Mucosa of descending colon (tissue), 3 donors: ENCODE results near the gene ACTR8. TPM values are rescaled to one million over a fixed set of nuclear protein-coding genes. Genes with fewer than 3 reads are reported as not detected.
A peak's percentile ranks its signal among the peaks of the same experiment; 100 is the strongest.

Experiments used
- ATAC-seq: fragments of 200-7000 bp; cut with Tn5 transposase; one replicate; pipeline ENCODE4 v1.9.1; 2020; ENCODE audit warnings: mild to moderate bottlenecking, moderate library complexity
- DNase-seq, 3 donors: peaks; one replicate each; pipeline ENCODE4 v3.0.0-alpha.2; 2020
- H3K36me3 ChIP-seq: fragments of 200-600 bp; one replicate; pipeline ENCODE4 v1.8.0; 2021; ENCODE audit warnings: low read depth, mild to moderate bottlenecking
- H3K4me1 ChIP-seq: fragments of 200-600 bp; one replicate; pipeline ENCODE4 v1.8.0; 2021; ENCODE audit warnings: low read depth, mild to moderate bottlenecking
- H3K4me3 ChIP-seq: fragments of 200-600 bp; one replicate; pipeline ENCODE4 v1.8.0; 2021; ENCODE audit warnings: mild to moderate bottlenecking
- H3K9me3 ChIP-seq: fragments of 200-600 bp; one replicate; pipeline ENCODE4 v1.8.0; 2021; ENCODE audit warnings: mild to moderate bottlenecking
- intact Hi-C, 2 donors: fragments of 100-400 bp; cut with DNase I in 1 of 2; cut with micrococcal nuclease in 1 of 2; formaldehyde crosslinking; loops; one replicate each; pipeline versions ENCODE4 v1.11.0 to v1.11.1; 2022; cut with DNase I, micrococcal nuclease
- total RNA-seq, 3 donors: library from RNA; stranded (reverse); fragmentation: NEBNext Ultra II Directional in 2 of 3; extraction: Animal tissue kit (Norgen Biotek cat#: 25700) in 2 of 3; gene quantifications; one replicate each; pipeline versions ENCODE4 v1.2.1 to v1.2.4, GENCODE V29; 2021 to 2023
- TF ChIP-seq, protein P1 (sequence below): fragments of 200-600 bp; IDR thresholded peaks from one replicate; pipeline ENCODE4 v1.8.0; 2022; ENCODE audit warnings: antibody characterized with exemption, mild to moderate bottlenecking
- donor health status: DM: no; HTN: no; CAD: no; lungs with moderate emphysema.
- donor health status: DM: no; HTN: no; CAD: no.
- donor health status: DM: no; HTN: yes; CAD: no.

The ACTR8 gene
- total RNA-seq, 3 donors from 2014 or later: 29.1 to 36.0 (median 34.1) TPM

DNA sequence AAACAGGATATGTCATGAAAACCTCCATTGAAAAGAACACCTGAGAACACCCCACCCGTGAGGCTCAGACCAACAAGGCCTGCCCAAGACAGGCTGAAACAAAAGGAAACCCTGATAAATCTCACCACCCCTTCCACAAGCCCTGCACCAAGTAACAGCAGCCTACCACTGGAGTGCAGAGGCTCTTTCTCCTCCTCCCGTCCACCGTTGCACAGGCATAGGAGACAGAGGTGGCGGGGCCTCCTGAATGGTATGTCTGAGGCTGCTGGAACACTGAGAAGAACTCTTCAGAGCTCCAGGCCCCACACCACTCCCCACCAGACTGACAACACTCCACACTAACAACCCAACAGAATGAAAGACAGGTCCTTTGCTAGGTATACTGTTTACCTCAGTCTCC lies 57.2 kb downstream of the ACTR8 start:
- TF ChIP-seq, protein P1, sequence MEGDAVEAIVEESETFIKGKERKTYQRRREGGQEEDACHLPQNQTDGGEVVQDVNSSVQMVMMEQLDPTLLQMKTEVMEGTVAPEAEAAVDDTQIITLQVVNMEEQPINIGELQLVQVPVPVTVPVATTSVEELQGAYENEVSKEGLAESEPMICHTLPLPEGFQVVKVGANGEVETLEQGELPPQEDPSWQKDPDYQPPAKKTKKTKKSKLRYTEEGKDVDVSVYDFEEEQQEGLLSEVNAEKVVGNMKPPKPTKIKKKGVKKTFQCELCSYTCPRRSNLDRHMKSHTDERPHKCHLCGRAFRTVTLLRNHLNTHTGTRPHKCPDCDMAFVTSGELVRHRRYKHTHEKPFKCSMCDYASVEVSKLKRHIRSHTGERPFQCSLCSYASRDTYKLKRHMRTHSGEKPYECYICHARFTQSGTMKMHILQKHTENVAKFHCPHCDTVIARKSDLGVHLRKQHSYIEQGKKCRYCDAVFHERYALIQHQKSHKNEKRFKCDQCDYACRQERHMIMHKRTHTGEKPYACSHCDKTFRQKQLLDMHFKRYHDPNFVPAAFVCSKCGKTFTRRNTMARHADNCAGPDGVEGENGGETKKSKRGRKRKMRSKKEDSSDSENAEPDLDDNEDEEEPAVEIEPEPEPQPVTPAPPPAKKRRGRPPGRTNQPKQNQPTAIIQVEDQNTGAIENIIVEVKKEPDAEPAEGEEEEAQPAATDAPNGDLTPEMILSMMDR: no peak
- Histone ChIP-seq H3K9me3 (no peaks in the 10 kb centered on the region), H3K4me1 (no peaks in the 10 kb centered on the region), H3K36me3 (no peaks in the 10 kb centered on the region), H3K4me3 (no peak overlapping the region)
- no peak for ATAC-seq
- DNase-seq: peak in 1 of 3 donors; percentile 15
- intact Hi-C loops: no loop called here

DNA sequence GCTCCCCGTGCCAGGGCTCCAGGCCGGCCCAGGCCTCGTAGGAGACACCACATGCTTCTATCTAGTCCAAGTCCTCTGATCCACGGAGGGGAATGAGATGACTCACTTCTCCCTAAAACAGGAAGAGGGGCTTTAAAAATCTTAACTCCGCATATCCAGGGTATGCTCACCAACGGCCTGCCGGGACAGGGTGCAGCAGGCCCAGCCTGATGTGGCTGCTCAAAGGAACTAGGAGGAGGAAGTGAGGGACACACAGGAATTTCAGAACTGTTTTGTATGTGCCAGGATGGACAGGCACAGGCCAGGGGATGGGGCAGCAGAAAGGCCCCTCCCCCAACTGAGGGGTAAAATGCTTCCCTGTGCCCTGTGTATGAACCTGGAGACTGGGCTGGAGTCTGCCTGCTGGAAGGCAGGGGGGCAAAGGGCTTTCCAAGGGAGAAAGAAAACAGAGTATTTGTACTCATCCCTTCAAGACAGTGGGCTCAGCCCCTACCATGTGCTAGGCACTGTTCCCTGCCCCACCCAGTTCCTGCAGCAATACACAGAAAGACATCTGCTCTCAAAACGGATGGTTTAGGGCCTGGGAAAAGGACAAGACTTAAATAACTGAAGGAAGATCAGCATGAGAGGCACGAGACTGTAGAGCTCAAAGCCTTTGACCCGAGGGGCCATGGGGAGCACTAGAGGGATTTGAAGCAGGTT lies 57.8 kb downstream of the ACTR8 start:
- intact Hi-C loops: no loop called here
- ATAC-seq: peak; percentile 27
- TF ChIP-seq, protein P1: no peak

DNA sequence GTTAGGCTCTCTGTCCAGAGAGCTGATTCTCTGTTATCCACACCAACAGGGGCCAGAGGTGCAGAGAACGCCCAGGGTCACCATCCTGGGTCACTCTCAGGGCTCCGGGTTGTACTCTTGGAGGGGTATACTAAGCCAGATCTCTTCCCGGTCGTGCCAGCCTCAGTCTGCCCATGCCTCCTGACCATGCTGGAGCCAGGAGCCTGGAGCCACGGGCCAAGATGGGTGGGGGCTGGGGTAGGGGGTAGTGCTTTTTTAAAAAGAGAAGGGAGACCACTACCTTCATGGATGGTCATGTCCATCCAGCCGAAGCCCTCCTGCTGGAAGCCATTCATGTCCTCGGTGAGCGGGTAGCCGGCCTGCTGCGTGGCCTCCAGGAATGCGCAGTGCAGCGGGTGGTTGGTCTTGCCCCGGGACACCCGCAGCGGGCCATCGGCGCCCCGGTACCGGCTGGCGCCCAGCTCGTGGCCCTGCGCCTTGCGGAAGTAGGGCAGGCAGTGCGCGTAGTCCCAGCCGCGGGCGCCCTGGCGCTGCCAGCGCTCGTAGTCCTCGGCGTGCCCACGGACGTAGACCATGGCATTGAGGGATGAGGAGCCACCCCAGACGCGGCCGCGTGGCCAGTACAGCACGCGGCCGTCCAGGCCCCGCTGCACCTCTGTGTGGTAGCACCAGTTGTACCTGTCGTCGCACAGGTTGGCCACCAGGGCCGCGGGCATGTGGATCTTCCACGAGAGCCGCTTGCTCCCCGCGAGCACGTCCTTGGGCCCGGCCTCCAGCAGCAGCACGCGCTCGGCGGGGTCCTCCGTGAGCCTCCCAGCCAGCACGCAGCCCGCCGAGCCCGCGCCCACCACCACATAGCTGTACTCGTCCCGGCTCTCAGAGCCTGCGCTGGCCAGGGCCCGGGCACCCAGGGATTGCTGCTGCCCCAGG lies 58.7 kb downstream of the ACTR8 start:
- no peaks in the 10 kb centered on the region for H3K36me3 ChIP-seq
- intact Hi-C loops: no loop called here
- ATAC-seq: no peak
- TF ChIP-seq, protein P1: no peak
- H3K4me1 ChIP-seq: no peaks in the 10 kb centered on the region
- H3K9me3 ChIP-seq: no peaks in the 10 kb centered on the region
- H3K4me3 ChIP-seq: no peak overlapping the region
- peak in 2 of 3 donors; percentile 24 to 47 for DNase-seq

More for the DNA sequence above, 57.8 kb downstream of the ACTR8 start:
- no peaks in the 10 kb centered on the region for H3K4me1 ChIP-seq
- H3K4me3 ChIP-seq: no peak overlapping the region
- no peak for DNase-seq
- H3K36me3 ChIP-seq: no peaks in the 10 kb centered on the region
- no peaks in the 10 kb centered on the region for H3K9me3 ChIP-seq

DNA sequence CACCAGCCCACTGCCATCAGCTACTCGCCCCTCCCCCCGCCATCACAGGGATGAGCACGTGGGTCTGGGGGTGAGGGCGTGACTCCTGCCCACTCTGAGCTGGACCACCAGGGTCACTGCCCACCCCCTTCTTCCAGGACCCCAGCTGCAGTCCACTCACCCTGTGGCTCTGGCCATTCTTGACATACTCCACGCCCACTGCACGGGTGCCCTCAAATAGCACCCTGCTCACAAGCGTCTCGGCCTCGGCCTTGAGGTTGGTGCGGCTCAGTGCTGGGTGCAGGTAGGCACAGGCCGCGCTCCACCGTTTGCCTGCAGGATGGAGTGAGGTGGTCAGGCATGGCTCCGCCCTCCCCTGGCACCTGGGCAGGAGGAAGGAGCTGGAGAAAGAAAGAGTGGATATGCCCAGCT lies 59.6 kb downstream of the ACTR8 start:
- no peak overlapping the region for H3K4me3 ChIP-seq
- no peaks in the 10 kb centered on the region for H3K4me1 ChIP-seq
- ATAC-seq: no peak
- H3K36me3 ChIP-seq: no peaks in the 10 kb centered on the region
- TF ChIP-seq, protein P1: no peak
- intact Hi-C loops: no loop called here
- H3K9me3 ChIP-seq: no peaks in the 10 kb centered on the region
- peak in 2 of 3 donors; percentile 26 to 41 for DNase-seq

DNA sequence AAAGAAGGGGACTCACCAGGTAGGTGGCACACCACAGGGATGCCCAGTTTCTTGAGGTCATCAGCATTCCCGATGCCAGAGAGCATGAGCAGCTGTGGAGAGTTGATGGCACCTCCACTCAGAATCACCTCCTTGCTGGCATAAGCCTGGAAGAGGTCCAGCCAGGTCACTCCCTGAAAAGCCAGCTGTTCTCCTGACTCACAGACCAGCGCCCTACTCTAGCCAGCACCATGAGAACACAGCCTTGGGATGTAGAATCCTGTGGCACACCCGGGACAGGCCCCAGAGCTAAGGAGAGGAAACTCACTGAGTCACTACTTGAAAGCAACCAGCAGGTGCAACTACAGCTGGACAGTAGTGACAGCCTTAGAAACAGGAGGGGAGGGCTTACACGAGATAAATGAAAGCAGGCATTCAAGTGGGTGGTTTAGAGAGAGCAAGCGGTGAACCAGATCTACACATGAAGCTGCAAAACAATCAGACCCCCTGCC lies 60.3 kb downstream of the ACTR8 start:
- ATAC-seq: peak; percentile 81
- H3K9me3 ChIP-seq: no peaks in the 10 kb centered on the region

More for the DNA sequence above, 60.3 kb downstream of the ACTR8 start:
- peak; percentile 20 to 47 (median 28) for DNase-seq
- no peaks in the 10 kb centered on the region for H3K36me3 ChIP-seq
- TF ChIP-seq, protein P1: no peak
- no peaks in the 10 kb centered on the region for H3K4me1 ChIP-seq
- intact Hi-C loops: no loop called here
- H3K4me3 ChIP-seq: no peak overlapping the region
